ENCODE results near the gene COL7A1.
"Not testable (repeated sequence)": the region's sequence is repeated elsewhere in the genome, so short reads cannot be mapped to it uniquely, and the experiment has no call there.

The COL7A1 gene

GRCh38 chr3:48555949-48556795 lies 39.0 kb downstream of the COL7A1 start:
- Histone ChIP-seq H3K9ac (ENCODE audit: low read depth, low read length) (peak overlapping the region; percentile 61; the same call in 1 of the 2 replicates), H3K4me1 (ENCODE audit: insufficient read depth, low read length) (peaks cover 17% of the 10 kb centered on the region), H3K9me3 (ENCODE audit: control insufficient read depth, insufficient read depth, low read length) (no peaks in the 10 kb centered on the region), H3K36me3 (ENCODE audit: insufficient read depth, low read length) (no peaks in the 10 kb centered on the region)

GRCh38 chr3:48555231-48555948 lies 39.7 kb downstream of the COL7A1 start:
- Histone ChIP-seq H3K36me3 (ENCODE audit: insufficient read depth, low read length) (no peaks in the 10 kb centered on the region), H3K4me1 (ENCODE audit: insufficient read depth, low read length) (peaks cover 13% of the 10 kb centered on the region), H3K9me3 (ENCODE audit: control insufficient read depth, insufficient read depth, low read length) (no peaks in the 10 kb centered on the region), H3K9ac (ENCODE audit: low read depth, low read length) (peak overlapping the region; percentile 61; the same call in 1 of the 2 replicates)

DNA sequence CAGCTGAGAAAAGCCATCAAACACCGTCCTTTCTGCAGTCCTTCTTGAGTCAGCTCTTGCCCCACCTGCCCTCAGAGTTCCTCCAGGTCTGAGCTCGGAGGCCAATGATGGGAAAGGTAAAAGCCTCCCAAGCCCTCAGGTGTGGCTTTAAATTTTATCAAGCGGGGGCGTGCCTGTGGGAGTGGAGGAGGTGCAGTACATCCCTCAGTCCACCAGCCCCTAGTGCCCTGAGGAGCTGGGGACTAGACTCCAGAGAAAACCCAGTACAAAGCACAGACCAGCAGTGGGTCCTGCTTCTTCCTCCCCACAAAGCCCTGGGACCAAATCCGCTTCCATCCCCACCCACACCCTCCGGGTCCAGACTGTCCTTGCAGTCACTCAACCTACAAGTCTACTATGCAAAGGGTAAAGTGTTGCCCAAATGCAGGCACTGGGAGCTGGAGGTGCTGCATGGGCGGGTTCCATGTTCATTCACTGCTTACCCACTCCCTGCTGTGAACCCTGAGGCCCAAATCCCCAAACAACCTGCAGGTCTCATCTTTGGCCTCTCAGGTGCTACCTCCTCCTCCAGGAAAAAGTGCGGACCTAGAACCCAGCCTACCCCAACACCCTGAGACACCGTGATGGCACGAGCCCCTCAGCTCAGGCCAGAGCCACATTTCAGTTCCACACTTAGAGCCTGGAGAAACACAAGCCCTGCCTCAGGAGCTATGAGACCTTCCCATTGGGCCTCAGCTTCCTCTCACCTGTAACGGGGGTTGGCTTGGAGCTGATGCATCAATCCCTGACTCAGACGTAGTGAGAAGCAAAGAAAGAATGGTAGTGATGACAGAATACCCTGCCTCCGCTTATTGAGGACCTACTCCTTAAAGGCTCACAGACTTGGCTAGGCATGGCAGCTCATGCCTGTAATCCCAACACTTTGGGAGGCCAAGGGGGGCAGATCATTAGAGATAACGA lies 41.0 kb downstream of the COL7A1 start:
- peaks cover 10% of the 10 kb centered on the region; the same call in 1 of the 2 replicates for H3K4me1 ChIP-seq (ENCODE audit: insufficient read depth, low read length)
- H3K9ac ChIP-seq (ENCODE audit: low read depth, low read length): no peak overlapping the region
- no peaks in the 10 kb centered on the region for H3K36me3 ChIP-seq (ENCODE audit: insufficient read depth, low read length)
- H3K9me3 ChIP-seq (ENCODE audit: control insufficient read depth, insufficient read depth, low read length): no peaks in the 10 kb centered on the region

GRCh38 chr3:48553361-48553760 lies 41.8 kb downstream of the COL7A1 start:
- Histone ChIP-seq H3K9me3 (ENCODE audit: control insufficient read depth, insufficient read depth, low read length) (no peaks in the 10 kb centered on the region), H3K9ac (ENCODE audit: low read depth, low read length) (no peak overlapping the region), H3K4me1 (ENCODE audit: insufficient read depth, low read length) (peaks cover 8% of the 10 kb centered on the region; the same call in 1 of the 2 replicates), H3K36me3 (ENCODE audit: insufficient read depth, low read length) (no peaks in the 10 kb centered on the region)

DNA sequence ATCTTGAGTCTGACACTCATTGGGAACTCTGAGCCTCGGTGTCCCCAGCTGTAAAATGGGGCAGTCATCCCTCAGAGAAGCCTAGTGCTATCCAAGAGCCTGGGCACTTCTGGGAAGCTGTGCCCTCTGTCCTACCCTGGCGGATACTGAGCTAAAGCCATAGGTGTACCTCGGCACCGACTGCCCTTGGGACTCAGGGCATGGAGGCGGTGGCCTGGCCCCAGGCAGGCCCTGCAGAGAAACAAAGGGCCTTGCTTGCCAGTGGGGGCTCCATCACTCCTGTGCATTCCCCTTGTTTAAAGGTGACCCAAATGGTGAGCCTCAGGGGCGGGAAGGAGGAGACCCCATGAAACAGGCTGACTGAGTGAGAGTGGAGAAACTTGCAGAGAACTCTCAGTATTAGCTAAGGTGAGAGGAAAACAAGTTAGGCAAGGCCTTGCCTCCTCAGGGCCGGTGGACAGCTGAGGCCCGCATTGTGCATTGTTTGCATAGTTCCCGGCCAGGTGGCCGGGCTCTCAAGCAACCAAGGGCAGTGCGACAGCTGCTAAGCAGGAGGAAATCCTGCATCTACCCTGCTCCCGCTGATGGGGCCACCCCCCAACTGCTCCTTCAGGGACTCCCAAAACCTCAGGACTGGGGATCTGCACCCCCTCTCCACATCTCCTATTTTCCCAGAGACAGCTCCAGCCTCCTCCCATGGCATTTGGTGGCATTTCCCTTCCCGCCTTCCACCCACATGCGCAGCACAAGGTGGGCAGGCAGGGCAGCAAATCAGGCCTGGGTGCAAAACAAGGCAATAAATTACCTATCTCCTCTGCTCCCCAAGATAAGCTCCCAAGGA lies 42.8 kb downstream of the COL7A1 start:
- H3K9ac ChIP-seq (ENCODE audit: low read depth, low read length): no peak overlapping the region
- peaks cover 7% of the 10 kb centered on the region; the same call in 1 of the 2 replicates for H3K4me1 ChIP-seq (ENCODE audit: insufficient read depth, low read length)
- no peaks in the 10 kb centered on the region for H3K36me3 ChIP-seq (ENCODE audit: insufficient read depth, low read length)
- H3K9me3 ChIP-seq (ENCODE audit: control insufficient read depth, insufficient read depth, low read length): no peaks in the 10 kb centered on the region

DNA sequence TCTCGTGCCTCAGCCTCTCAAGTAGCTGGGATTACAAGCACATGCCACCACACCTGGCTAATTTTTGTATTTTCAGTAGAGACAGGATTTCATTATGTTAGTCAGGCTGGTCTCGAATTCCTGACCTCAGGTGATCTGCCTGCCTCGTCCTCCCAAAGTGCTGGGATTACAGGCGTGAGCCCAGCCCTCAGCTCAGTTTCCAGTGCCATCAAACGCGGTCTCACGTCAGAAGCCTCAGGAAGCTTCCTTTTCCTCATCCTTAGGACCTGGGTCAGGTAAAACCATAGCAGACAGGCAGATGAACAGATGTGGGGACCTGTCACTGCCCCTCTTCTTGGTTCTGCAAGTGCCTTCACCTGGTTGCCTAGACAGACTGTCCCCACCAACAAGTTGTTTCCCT lies 43.5 kb downstream of the COL7A1 start:
- not testable (repeated sequence) for H3K9ac ChIP-seq (ENCODE audit: low read depth, low read length); H3K4me1 ChIP-seq (ENCODE audit: insufficient read depth, low read length); H3K36me3 ChIP-seq (ENCODE audit: insufficient read depth, low read length); H3K9me3 ChIP-seq (ENCODE audit: control insufficient read depth, insufficient read depth, low read length)

DNA sequence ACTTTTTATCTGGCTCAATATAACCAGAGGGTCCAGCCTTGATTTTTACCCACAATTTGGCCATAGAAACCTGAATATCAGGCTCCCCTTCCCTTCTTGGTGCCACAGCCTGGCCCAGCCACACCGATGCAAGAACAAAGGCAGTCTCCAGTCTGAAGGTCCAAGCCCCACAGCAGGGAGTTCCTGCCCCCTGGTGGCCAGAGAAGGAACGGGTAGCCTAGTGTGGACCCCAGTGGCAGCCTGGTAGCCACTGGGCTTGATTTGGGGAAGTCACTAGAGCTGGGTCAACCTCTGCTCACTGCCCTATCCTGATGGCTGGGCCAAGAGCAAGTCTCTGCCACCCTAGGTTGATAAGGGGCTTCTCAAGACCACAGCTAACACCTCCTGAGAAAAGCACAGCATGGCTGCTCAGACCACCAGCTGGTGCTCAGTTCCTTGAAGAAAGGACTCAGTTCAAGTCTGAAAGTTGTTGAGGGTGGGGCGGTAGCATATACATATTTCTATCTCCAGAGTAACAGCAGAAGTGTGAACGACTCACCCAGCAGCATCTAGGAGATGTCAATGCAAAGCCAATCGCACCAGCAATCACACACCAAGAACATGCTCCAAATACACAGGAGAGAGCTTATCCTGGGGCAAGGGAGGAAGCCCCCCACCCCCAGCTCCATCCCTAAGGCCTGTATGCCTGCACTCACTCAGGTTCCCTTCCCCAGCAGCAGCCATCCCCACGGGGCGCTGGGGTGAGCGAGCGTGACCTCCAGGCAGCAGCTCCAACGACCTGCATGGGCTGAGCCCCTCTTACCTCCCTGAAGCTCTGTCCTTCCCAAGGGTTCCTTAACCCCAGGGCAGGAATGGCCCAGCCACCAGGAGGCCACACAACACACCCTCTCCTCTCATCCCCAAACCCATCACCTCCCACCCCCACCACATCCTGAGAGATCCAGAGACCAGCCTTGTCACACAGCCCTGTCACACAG lies 46.1 kb downstream of the COL7A1 start:
- no peaks in the 10 kb centered on the region for H3K36me3 ChIP-seq (ENCODE audit: insufficient read depth, low read length)
- H3K4me1 ChIP-seq (ENCODE audit: insufficient read depth, low read length): no peaks in the 10 kb centered on the region

GRCh38 chr3:48548126-48548525 lies 47.0 kb downstream of the COL7A1 start:
- Histone ChIP-seq H3K9ac (ENCODE audit: low read depth, low read length) (no peak overlapping the region), H3K9me3 (ENCODE audit: control insufficient read depth, insufficient read depth, low read length) (no peaks in the 10 kb centered on the region), H3K4me1 (ENCODE audit: insufficient read depth, low read length) (no peaks in the 10 kb centered on the region), H3K36me3 (ENCODE audit: insufficient read depth, low read length) (no peaks in the 10 kb centered on the region)

More for the DNA sequence above, 46.1 kb downstream of the COL7A1 start:
- no peak overlapping the region for H3K9ac ChIP-seq (ENCODE audit: low read depth, low read length)
- no peaks in the 10 kb centered on the region for H3K9me3 ChIP-seq (ENCODE audit: control insufficient read depth, insufficient read depth, low read length)

- Histone ChIP-seq H3K4me1 (ENCODE audit: insufficient read depth, low read length) (no peaks in the 10 kb centered on the region), H3K9me3 (ENCODE audit: control insufficient read depth, insufficient read depth, low read length) (no peaks in the 10 kb centered on the region), H3K9ac (ENCODE audit: low read depth, low read length) (no peak overlapping the region), H3K36me3 (ENCODE audit: insufficient read depth, low read length) (no peaks in the 10 kb centered on the region; the same call in 1 of the 2 replicates)
These were observed 48.8 kb downstream of the COL7A1 start for GRCh38 chr3:48546203-48546829.

GRCh38 chr3:48544141-48544540 lies 51.0 kb downstream of the COL7A1 start:
- Histone ChIP-seq H3K9ac (ENCODE audit: low read depth, low read length) (no peak overlapping the region), H3K36me3 (ENCODE audit: insufficient read depth, low read length) (no peaks in the 10 kb centered on the region; the same call in 1 of the 2 replicates), H3K4me1 (ENCODE audit: insufficient read depth, low read length) (no peaks in the 10 kb centered on the region), H3K9me3 (ENCODE audit: control insufficient read depth, insufficient read depth, low read length) (no peaks in the 10 kb centered on the region)

DNA sequence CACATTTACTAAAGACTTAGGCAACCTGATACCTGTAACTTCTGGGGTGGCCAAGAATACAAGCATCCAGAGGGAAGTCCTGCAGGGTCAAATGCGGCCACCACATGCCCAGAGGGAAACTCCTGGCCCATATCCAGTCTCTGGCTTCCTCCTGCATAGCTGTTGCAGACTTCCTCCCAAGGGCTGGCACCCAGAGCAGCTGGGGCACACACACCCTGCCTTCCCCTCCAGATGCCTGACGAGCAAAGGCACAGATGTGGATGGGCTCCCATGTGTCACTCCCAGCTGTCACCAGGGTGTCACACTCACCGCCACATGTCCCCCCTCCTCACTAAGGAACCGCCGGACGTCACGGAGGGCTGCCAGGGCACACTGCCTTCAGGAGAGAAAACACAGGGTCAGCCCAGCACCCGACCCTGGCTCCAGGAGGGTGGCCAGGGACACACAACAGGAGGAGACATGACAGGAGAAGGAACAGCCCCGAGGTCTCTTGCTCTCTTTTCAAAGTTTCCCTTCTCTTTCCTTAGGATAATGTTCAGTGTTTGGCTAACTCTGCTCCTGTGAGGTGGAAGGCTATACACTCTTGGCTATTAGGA lies 51.8 kb downstream of the COL7A1 start:
- Histone ChIP-seq H3K36me3 (ENCODE audit: insufficient read depth, low read length) (no peaks in the 10 kb centered on the region; the same call in 1 of the 2 replicates), H3K9me3 (ENCODE audit: control insufficient read depth, insufficient read depth, low read length) (no peaks in the 10 kb centered on the region), H3K9ac (ENCODE audit: low read depth, low read length) (no peak overlapping the region), H3K4me1 (ENCODE audit: insufficient read depth, low read length) (no peaks in the 10 kb centered on the region)

- Histone ChIP-seq H3K4me1 (ENCODE audit: insufficient read depth, low read length) (no peaks in the 10 kb centered on the region), H3K9me3 (ENCODE audit: control insufficient read depth, insufficient read depth, low read length) (no peaks in the 10 kb centered on the region), H3K36me3 (ENCODE audit: insufficient read depth, low read length) (no peaks in the 10 kb centered on the region; the same call in 1 of the 2 replicates), H3K9ac (ENCODE audit: low read depth, low read length) (no peak overlapping the region)
These were observed 56.7 kb downstream of the COL7A1 start for GRCh38 chr3:48538451-48538850.

Measured in ES-I3 (cell line).